ENCODE results near the gene SHH.

Gene SHH

GRCh38 chr7:155811895-155812761 lies at the start of gene SHH:
Gene SHH (minus strand): TSS chr7:155812463. CDS start chr7:155812122, 341 bp downstream.
- DNase-seq (ENCODE audit: low read depth): no peak

GRCh38 chr7:155861480-155861868 lies 49.2 kb upstream of the SHH start:
- DNase-seq (ENCODE audit: low read depth): no peak

GRCh38 chr7:155860840-155861479 lies 48.7 kb upstream of the SHH start:
- peak; percentile 65 for DNase-seq (ENCODE audit: low read depth)

- no peak for DNase-seq (ENCODE audit: low read depth)
Measured at GRCh38 chr7:155860461-155860839, 48.2 kb upstream of the SHH start.

- no peak for DNase-seq (ENCODE audit: low read depth)
Measured at GRCh38 chr7:155858521-155859061, 46.3 kb upstream of the SHH start.

- no peak for DNase-seq (ENCODE audit: low read depth)
Measured at GRCh38 chr7:155857141-155857540, 44.9 kb upstream of the SHH start.

- DNase-seq (ENCODE audit: low read depth): no peak
Measured at GRCh38 chr7:155856656-155857055, 44.4 kb upstream of the SHH start.

GRCh38 chr7:155852426-155853301 lies 40.4 kb upstream of the SHH start:
- no peak for DNase-seq (ENCODE audit: low read depth)

GRCh38 chr7:155851892-155852291 lies 39.6 kb upstream of the SHH start:
- no peak for DNase-seq (ENCODE audit: low read depth)

- DNase-seq (ENCODE audit: low read depth): no peak
Measured at GRCh38 chr7:155850766-155851678, 38.8 kb upstream of the SHH start.

GRCh38 chr7:155850001-155850436 lies 37.8 kb upstream of the SHH start:
- no peak for DNase-seq (ENCODE audit: low read depth)

- no peak for DNase-seq (ENCODE audit: low read depth)
Measured at GRCh38 chr7:155848691-155849669, 36.7 kb upstream of the SHH start.

- DNase-seq (ENCODE audit: low read depth): no peak
Measured at GRCh38 chr7:155847821-155848435, 35.7 kb upstream of the SHH start.

GRCh38 chr7:155846936-155847335 lies 34.7 kb upstream of the SHH start:
- DNase-seq (ENCODE audit: low read depth): no peak

GRCh38 chr7:155846156-155846555 lies 33.9 kb upstream of the SHH start:
- no peak for DNase-seq (ENCODE audit: low read depth)

- no peak for DNase-seq (ENCODE audit: low read depth)
Measured at GRCh38 chr7:155845226-155845625, 33.0 kb upstream of the SHH start.

GRCh38 chr7:155844526-155844925 lies 32.3 kb upstream of the SHH start:
- no peak for DNase-seq (ENCODE audit: low read depth)

GRCh38 chr7:155844019-155844453 lies 31.8 kb upstream of the SHH start:
- DNase-seq (ENCODE audit: low read depth): no peak

- no peak for DNase-seq (ENCODE audit: low read depth)
Measured at GRCh38 chr7:155843426-155844018, 31.3 kb upstream of the SHH start.
